ENCODE measurements around the gene C16orf87. TPM values are rescaled to one million over a fixed set of nuclear protein-coding genes. Genes with fewer than 3 reads are reported as not detected.

The C16orf87 gene
- total RNA-seq, 1 donor from 2014 or later = 11.0 TPM

- no peak overlapping the region for H3K27ac ChIP-seq (ENCODE audit: low read depth, low read length)
- no peak overlapping the region for H3K9ac ChIP-seq (ENCODE audit: low read depth in 1 of 3, low read length in 3 of 3)
- H3K27me3 ChIP-seq (ENCODE audit: control insufficient read depth in 3 of 3, insufficient read depth in 3 of 3, low read length in 3 of 3) = peaks cover 9 to 10% (median 10%) of the 10 kb centered on the region in 3 donors
- no peaks in the 10 kb centered on the region for H3K9me3 ChIP-seq (ENCODE audit: control insufficient read depth in 3 of 3, low read length in 3 of 3)
- no peaks in the 10 kb centered on the region for H3K36me3 ChIP-seq (ENCODE audit: control insufficient read depth in 3 of 3, insufficient read depth in 3 of 3, low read length in 3 of 3)
- H3K4me3 ChIP-seq (ENCODE audit: low read length in 3 of 3) = peak overlapping the region in 1 of 3 donors; percentile 22
- H3K4me1 ChIP-seq (ENCODE audit: control insufficient read depth in 3 of 3, insufficient read depth in 3 of 3, low read length in 3 of 3) = no peaks in the 10 kb centered on the region
These were observed 13.1 kb upstream of the C16orf87 start for GRCh38 chr16:46843898-46844642.

- no peaks in the 10 kb centered on the region for H3K36me3 ChIP-seq (ENCODE audit: control insufficient read depth in 3 of 3, insufficient read depth in 3 of 3, low read length in 3 of 3)
These were observed 11.4 kb upstream of the C16orf87 start for GRCh38 chr16:46842192-46842895.

DNA sequence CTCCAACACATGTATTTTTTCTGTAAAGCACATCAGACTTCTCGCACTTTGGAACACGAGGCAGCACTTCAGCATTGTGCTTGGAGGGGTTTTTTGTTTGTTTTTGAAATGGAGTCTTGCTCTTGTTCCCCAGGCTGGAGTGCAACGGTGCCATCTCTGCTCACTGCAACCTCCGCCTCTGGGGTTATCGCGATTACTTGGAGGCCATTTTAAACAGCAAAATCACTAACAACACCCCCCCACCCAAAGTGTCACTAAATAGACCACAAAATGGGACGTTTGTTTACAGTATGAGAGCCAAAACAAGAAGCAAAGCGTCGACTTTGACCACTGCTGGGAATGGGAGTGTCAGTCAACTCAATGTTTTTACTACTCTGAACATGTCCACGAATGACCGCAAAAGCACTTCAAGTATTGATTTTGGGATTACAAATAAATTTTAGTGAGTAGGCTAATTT lies 9.0 kb upstream of the C16orf87 start:
- Histone ChIP-seq H3K9ac (ENCODE audit: low read depth in 1 of 3, low read length in 3 of 3) (no peak overlapping the region), H3K4me3 (ENCODE audit: low read length in 3 of 3) (no peak overlapping the region), H3K9me3 (ENCODE audit: control insufficient read depth in 3 of 3, low read length in 3 of 3) (no peaks in the 10 kb centered on the region), H3K27me3 (ENCODE audit: control insufficient read depth in 3 of 3, insufficient read depth in 3 of 3, low read length in 3 of 3) (peaks cover 8 to 10% (median 9%) of the 10 kb centered on the region in 3 donors), H3K27ac (ENCODE audit: low read depth, low read length) (no peak overlapping the region), H3K36me3 (ENCODE audit: control insufficient read depth in 3 of 3, insufficient read depth in 3 of 3, low read length in 3 of 3) (no peaks in the 10 kb centered on the region), H3K4me1 (ENCODE audit: control insufficient read depth in 3 of 3, insufficient read depth in 3 of 3, low read length in 3 of 3) (no peaks in the 10 kb centered on the region)

More at GRCh38 chr16:46842192-46842895, 11.4 kb upstream of the C16orf87 start:
- H3K27ac ChIP-seq (ENCODE audit: low read depth, low read length) = no peak overlapping the region
- peaks cover 9 to 10% (median 10%) of the 10 kb centered on the region in 3 donors for H3K27me3 ChIP-seq (ENCODE audit: control insufficient read depth in 3 of 3, insufficient read depth in 3 of 3, low read length in 3 of 3)
- H3K4me3 ChIP-seq (ENCODE audit: low read length in 3 of 3) = no peak overlapping the region
- no peaks in the 10 kb centered on the region for H3K9me3 ChIP-seq (ENCODE audit: control insufficient read depth in 3 of 3, low read length in 3 of 3)
- no peak overlapping the region for H3K9ac ChIP-seq (ENCODE audit: low read depth in 1 of 3, low read length in 3 of 3)
- no peaks in the 10 kb centered on the region for H3K4me1 ChIP-seq (ENCODE audit: control insufficient read depth in 3 of 3, insufficient read depth in 3 of 3, low read length in 3 of 3)

- no peak overlapping the region for H3K27ac ChIP-seq (ENCODE audit: low read depth, low read length)
These were observed 5.9 kb upstream of the C16orf87 start for GRCh38 chr16:46836534-46837530.

GRCh38 chr16:46833460-46833800 lies 2.5 kb upstream of the C16orf87 start:
- H3K27me3 ChIP-seq (ENCODE audit: control insufficient read depth in 3 of 3, insufficient read depth in 3 of 3, low read length in 3 of 3) = no peaks in the 10 kb centered on the region
- H3K4me1 ChIP-seq (ENCODE audit: control insufficient read depth in 3 of 3, insufficient read depth in 3 of 3, low read length in 3 of 3) = peaks cover 0 to 9% (median 0%) of the 10 kb centered on the region in 3 donors
- H3K9me3 ChIP-seq (ENCODE audit: control insufficient read depth in 3 of 3, low read length in 3 of 3) = no peaks in the 10 kb centered on the region
- H3K36me3 ChIP-seq (ENCODE audit: control insufficient read depth in 3 of 3, insufficient read depth in 3 of 3, low read length in 3 of 3) = no peaks in the 10 kb centered on the region
- H3K27ac ChIP-seq (ENCODE audit: low read depth, low read length) = no peak overlapping the region
- no peak overlapping the region for H3K4me3 ChIP-seq (ENCODE audit: low read length in 3 of 3)
- no peak overlapping the region for H3K9ac ChIP-seq (ENCODE audit: low read depth in 1 of 3, low read length in 3 of 3)

More at GRCh38 chr16:46836534-46837530, 5.9 kb upstream of the C16orf87 start:
- H3K4me1 ChIP-seq (ENCODE audit: control insufficient read depth in 3 of 3, insufficient read depth in 3 of 3, low read length in 3 of 3) = no peaks in the 10 kb centered on the region
- H3K36me3 ChIP-seq (ENCODE audit: control insufficient read depth in 3 of 3, insufficient read depth in 3 of 3, low read length in 3 of 3) = no peaks in the 10 kb centered on the region
- no peak overlapping the region for H3K9ac ChIP-seq (ENCODE audit: low read depth in 1 of 3, low read length in 3 of 3)
- no peaks in the 10 kb centered on the region for H3K9me3 ChIP-seq (ENCODE audit: control insufficient read depth in 3 of 3, low read length in 3 of 3)
- no peaks in the 10 kb centered on the region for H3K27me3 ChIP-seq (ENCODE audit: control insufficient read depth in 3 of 3, insufficient read depth in 3 of 3, low read length in 3 of 3)
- no peak overlapping the region for H3K4me3 ChIP-seq (ENCODE audit: low read length in 3 of 3)

GRCh38 chr16:46832757-46833459 lies 1.9 kb upstream of the C16orf87 start:
- peaks cover 0 to 9% (median 0%) of the 10 kb centered on the region in 3 donors for H3K4me1 ChIP-seq (ENCODE audit: control insufficient read depth in 3 of 3, insufficient read depth in 3 of 3, low read length in 3 of 3)
- no peaks in the 10 kb centered on the region for H3K27me3 ChIP-seq (ENCODE audit: control insufficient read depth in 3 of 3, insufficient read depth in 3 of 3, low read length in 3 of 3)
- no peak overlapping the region for H3K4me3 ChIP-seq (ENCODE audit: low read length in 3 of 3)
- no peaks in the 10 kb centered on the region for H3K36me3 ChIP-seq (ENCODE audit: control insufficient read depth in 3 of 3, insufficient read depth in 3 of 3, low read length in 3 of 3)
- H3K9me3 ChIP-seq (ENCODE audit: control insufficient read depth in 3 of 3, low read length in 3 of 3) = no peaks in the 10 kb centered on the region
- no peak overlapping the region for H3K9ac ChIP-seq (ENCODE audit: low read depth in 1 of 3, low read length in 3 of 3)
- no peak overlapping the region for H3K27ac ChIP-seq (ENCODE audit: low read depth, low read length)

- Histone ChIP-seq H3K4me1 (ENCODE audit: control insufficient read depth in 3 of 3, insufficient read depth in 3 of 3, low read length in 3 of 3) (peaks cover 0 to 9% (median 0%) of the 10 kb centered on the region in 3 donors), H3K27ac (ENCODE audit: low read depth, low read length) (peak overlapping the region; percentile 85), H3K9me3 (ENCODE audit: control insufficient read depth in 3 of 3, low read length in 3 of 3) (no peaks in the 10 kb centered on the region), H3K9ac (ENCODE audit: low read depth in 1 of 3, low read length in 3 of 3) (peak overlapping the region; percentile 80 to 88 (median 85)), H3K4me3 (ENCODE audit: low read length in 3 of 3) (peak overlapping the region; percentile 68 to 92 (median 84)), H3K36me3 (ENCODE audit: control insufficient read depth in 3 of 3, insufficient read depth in 3 of 3, low read length in 3 of 3) (no peaks in the 10 kb centered on the region), H3K27me3 (ENCODE audit: control insufficient read depth in 3 of 3, insufficient read depth in 3 of 3, low read length in 3 of 3) (no peaks in the 10 kb centered on the region)
These were observed 521 bp downstream of the C16orf87 start for GRCh38 chr16:46830417-46830901.

- Histone ChIP-seq H3K4me3 (ENCODE audit: low read length in 3 of 3) (no peak overlapping the region), H3K36me3 (ENCODE audit: control insufficient read depth in 3 of 3, insufficient read depth in 3 of 3, low read length in 3 of 3) (no peaks in the 10 kb centered on the region), H3K27ac (ENCODE audit: low read depth, low read length) (no peak overlapping the region), H3K9me3 (ENCODE audit: control insufficient read depth in 3 of 3, low read length in 3 of 3) (no peaks in the 10 kb centered on the region), H3K4me1 (ENCODE audit: control insufficient read depth in 3 of 3, insufficient read depth in 3 of 3, low read length in 3 of 3) (peaks cover 0 to 9% (median 0%) of the 10 kb centered on the region in 3 donors), H3K9ac (ENCODE audit: low read depth in 1 of 3, low read length in 3 of 3) (no peak overlapping the region), H3K27me3 (ENCODE audit: control insufficient read depth in 3 of 3, insufficient read depth in 3 of 3, low read length in 3 of 3) (no peaks in the 10 kb centered on the region)
These were observed 2.0 kb downstream of the C16orf87 start for GRCh38 chr16:46828943-46829342.

DNA sequence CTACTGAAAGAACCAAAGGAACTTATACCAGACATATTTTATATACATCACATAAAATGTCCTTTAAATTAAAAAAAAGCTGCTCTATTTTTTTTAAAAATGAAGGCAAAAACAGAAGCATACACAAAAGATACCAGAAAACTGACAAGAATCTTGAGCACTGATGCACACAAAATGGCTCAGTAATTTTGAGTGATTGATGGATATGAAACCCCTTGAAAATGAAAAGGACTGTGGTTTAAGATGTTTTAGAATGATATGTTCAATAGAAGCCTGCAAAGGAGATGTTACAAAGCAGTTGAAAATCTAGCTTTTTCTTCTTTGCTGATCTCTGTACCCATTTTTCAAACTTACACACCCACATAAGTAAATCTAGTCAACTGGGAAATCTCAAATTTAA lies 2.7 kb downstream of the C16orf87 start:
- Histone ChIP-seq H3K4me3 (ENCODE audit: low read length in 3 of 3) (no peak overlapping the region), H3K9ac (ENCODE audit: low read depth in 1 of 3, low read length in 3 of 3) (no peak overlapping the region), H3K9me3 (ENCODE audit: control insufficient read depth in 3 of 3, low read length in 3 of 3) (no peaks in the 10 kb centered on the region), H3K4me1 (ENCODE audit: control insufficient read depth in 3 of 3, insufficient read depth in 3 of 3, low read length in 3 of 3) (peaks cover 0 to 9% (median 0%) of the 10 kb centered on the region in 3 donors), H3K27ac (ENCODE audit: low read depth, low read length) (no peak overlapping the region), H3K27me3 (ENCODE audit: control insufficient read depth in 3 of 3, insufficient read depth in 3 of 3, low read length in 3 of 3) (no peaks in the 10 kb centered on the region), H3K36me3 (ENCODE audit: control insufficient read depth in 3 of 3, insufficient read depth in 3 of 3, low read length in 3 of 3) (peaks cover 0 to 3% (median 0%) of the 10 kb centered on the region in 3 donors)
